ENCODE results near the gene PDZD7.

GRCh38 chr10:100996678-100997359, 34.1 kb downstream of the PDZD7 start:
- TF ChIP-seq CTCF (IDR thresholded peaks at IDR 0.05), result no peak
- TF ChIP-seq EP300 (IDR thresholded peaks at IDR 0.05), result no peak
- TF ChIP-seq POLR2A (IDR thresholded peaks at IDR 0.05; ENCODE audit: low read depth), result no peak

Data from esophagus muscularis mucosa (tissue), 4 donors.